ENCODE results near the gene ISG15. TPM values are rescaled to one million over a fixed set of nuclear protein-coding genes. Genes with fewer than 3 reads are reported as not detected.

ISG15 gene
- total and polyA plus RNA-seq, 9 of the 15 experiments (the other 6 are each of a cell fraction or from before 2014, with no cell fraction given), result 0.40 to 58.3 (median 12.2) TPM

DNA sequence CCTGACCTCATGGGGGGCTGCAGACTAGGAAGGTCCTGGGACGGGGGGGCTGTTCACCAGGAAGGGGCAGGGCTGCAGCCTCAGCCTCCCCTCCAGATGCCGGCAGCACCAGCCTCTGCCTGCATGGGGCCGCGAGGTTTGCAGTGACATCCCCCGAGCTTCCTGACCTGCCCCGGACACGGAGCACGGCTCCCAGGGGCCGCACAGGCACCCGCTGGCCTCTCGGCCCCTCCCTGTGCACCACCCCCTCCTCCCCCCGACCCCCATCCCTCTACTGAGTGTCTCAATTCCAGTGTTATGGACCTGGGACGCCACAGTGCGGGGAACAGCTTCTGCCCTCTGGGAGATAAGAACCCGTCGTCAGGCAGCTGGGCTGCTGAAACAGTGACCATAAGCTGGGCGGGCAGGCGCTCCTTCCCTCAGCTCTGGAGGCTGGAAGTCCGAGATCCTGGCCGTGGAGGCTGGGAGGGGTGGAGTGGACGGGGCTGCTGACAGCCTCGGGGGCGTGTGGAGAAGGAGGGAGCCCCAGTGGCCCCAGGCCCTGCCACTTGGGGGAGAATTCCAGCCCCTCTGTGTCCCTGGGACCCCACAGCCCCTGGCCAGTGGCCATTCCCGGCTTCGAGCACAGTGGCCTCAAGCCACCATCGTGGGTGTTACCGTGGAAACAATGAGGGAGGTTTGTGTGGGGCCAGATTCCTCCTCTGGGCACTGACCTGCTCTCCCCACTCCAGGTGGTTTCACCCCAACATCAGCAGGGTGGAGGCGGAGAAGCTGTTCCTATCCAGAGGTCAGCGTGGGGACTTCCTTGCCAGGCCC lies 49.3 kb downstream of the ISG15 start (continued):
- TF ChIP-seq RB1 (IDR thresholded peaks at IDR 0.05; ENCODE audit: low read depth) (peak; percentile 38; the same call in 1 of the 2 replicates), MXI1 (IDR thresholded peaks at IDR 0.05; ENCODE audit: low read depth, low read length) (no peak), CBFA2T2 (conservative IDR thresholded peaks at IDR 0.05) (peak; percentile 14; the same call in 1 of the 2 replicates), ZC3H8 (IDR thresholded peaks at IDR 0.05) (no peak), CHD4 (IDR thresholded peaks at IDR 0.05; ENCODE audit: insufficient read depth, insufficient replicate concordance, low read depth, low read length, poor library complexity, severe bottlenecking) (no peak), SMC3 (conservative IDR thresholded peaks at IDR 0.05; ENCODE audit: insufficient read depth, low read depth, low read length) (0 out of 2 replicates have a peak, but pooled peaks have one; percentile 20), HDAC1 (IDR thresholded peaks at IDR 0.05) (no peak), CTBP1 (IDR thresholded peaks at IDR 0.05; ENCODE audit: borderline replicate concordance) (no peak), TRIM24 (IDR thresholded peaks at IDR 0.05) (0 out of 4 replicates have a peak, but pooled peaks of 1 of the 2 experiments have one; percentile 6), EGR1 (conservative IDR thresholded peaks at IDR 0.05) (no peak), CREM (IDR thresholded peaks at IDR 0.05; ENCODE audit: low read depth) (no peak), RBFOX2 (IDR thresholded peaks at IDR 0.05; ENCODE audit: low read depth, low read length) (0 out of 2 replicates have a peak, but pooled peaks have one; percentile 18), ZNF436 (CRISPR knock-in tag; IDR thresholded peaks at IDR 0.05) (no peak), ZNF282 (CRISPR knock-in tag; IDR thresholded peaks at IDR 0.05) (no peak), SAFB (IDR thresholded peaks at IDR 0.05; ENCODE audit: borderline replicate concordance, low read depth, low read length) (peak; percentile 35; the same call in 1 of the 2 replicates)
- TF ChIP-seq, protein P1, sequence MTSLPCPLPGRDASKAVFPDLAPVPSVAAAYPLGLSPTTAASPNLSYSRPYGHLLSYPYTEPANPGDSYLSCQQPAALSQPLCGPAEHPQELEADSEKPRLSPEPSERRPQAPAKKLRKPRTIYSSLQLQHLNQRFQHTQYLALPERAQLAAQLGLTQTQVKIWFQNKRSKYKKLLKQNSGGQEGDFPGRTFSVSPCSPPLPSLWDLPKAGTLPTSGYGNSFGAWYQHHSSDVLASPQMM (CRISPR knock-in tag; IDR thresholded peaks at IDR 0.05), result no peak
- TF ChIP-seq, protein P2, sequence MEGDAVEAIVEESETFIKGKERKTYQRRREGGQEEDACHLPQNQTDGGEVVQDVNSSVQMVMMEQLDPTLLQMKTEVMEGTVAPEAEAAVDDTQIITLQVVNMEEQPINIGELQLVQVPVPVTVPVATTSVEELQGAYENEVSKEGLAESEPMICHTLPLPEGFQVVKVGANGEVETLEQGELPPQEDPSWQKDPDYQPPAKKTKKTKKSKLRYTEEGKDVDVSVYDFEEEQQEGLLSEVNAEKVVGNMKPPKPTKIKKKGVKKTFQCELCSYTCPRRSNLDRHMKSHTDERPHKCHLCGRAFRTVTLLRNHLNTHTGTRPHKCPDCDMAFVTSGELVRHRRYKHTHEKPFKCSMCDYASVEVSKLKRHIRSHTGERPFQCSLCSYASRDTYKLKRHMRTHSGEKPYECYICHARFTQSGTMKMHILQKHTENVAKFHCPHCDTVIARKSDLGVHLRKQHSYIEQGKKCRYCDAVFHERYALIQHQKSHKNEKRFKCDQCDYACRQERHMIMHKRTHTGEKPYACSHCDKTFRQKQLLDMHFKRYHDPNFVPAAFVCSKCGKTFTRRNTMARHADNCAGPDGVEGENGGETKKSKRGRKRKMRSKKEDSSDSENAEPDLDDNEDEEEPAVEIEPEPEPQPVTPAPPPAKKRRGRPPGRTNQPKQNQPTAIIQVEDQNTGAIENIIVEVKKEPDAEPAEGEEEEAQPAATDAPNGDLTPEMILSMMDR (IDR thresholded peaks at IDR 0.05 in 2 of 3, conservative IDR thresholded peaks at IDR 0.05 in 1 of 3; ENCODE audit: insufficient read depth in 2 of 3, low read depth in 1 of 3, low read length in 3 of 3), result peak in 1 of 3 experiments; percentile 15; a peak in 1 of 6 replicates
- TF ChIP-seq, protein P3, sequence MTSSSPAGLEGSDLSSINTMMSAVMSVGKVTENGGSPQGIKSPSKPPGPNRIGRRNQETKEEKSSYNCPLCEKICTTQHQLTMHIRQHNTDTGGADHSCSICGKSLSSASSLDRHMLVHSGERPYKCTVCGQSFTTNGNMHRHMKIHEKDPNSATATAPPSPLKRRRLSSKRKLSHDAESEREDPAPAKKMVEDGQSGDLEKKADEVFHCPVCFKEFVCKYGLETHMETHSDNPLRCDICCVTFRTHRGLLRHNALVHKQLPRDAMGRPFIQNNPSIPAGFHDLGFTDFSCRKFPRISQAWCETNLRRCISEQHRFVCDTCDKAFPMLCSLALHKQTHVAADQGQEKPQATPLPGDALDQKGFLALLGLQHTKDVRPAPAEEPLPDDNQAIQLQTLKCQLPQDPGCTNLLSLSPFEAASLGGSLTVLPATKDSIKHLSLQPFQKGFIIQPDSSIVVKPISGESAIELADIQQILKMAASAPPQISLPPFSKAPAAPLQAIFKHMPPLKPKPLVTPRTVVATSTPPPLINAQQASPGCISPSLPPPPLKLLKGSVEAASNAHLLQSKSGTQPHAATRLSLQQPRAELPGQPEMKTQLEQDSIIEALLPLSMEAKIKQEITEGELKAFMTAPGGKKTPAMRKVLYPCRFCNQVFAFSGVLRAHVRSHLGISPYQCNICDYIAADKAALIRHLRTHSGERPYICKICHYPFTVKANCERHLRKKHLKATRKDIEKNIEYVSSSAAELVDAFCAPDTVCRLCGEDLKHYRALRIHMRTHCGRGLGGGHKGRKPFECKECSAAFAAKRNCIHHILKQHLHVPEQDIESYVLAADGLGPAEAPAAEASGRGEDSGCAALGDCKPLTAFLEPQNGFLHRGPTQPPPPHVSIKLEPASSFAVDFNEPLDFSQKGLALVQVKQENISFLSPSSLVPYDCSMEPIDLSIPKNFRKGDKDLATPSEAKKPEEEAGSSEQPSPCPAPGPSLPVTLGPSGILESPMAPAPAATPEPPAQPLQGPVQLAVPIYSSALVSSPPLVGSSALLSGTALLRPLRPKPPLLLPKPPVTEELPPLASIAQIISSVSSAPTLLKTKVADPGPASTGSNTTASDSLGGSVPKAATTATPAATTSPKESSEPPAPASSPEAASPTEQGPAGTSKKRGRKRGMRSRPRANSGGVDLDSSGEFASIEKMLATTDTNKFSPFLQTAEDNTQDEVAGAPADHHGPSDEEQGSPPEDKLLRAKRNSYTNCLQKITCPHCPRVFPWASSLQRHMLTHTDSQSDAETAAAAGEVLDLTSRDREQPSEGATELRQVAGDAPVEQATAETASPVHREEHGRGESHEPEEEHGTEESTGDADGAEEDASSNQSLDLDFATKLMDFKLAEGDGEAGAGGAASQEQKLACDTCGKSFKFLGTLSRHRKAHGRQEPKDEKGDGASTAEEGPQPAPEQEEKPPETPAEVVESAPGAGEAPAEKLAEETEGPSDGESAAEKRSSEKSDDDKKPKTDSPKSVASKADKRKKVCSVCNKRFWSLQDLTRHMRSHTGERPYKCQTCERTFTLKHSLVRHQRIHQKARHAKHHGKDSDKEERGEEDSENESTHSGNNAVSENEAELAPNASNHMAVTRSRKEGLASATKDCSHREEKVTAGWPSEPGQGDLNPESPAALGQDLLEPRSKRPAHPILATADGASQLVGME (CRISPR knock-in tag; IDR thresholded peaks at IDR 0.05), result 0 out of 2 replicates have a peak, but pooled peaks have one; percentile 9
- TF ChIP-seq, protein P4, sequence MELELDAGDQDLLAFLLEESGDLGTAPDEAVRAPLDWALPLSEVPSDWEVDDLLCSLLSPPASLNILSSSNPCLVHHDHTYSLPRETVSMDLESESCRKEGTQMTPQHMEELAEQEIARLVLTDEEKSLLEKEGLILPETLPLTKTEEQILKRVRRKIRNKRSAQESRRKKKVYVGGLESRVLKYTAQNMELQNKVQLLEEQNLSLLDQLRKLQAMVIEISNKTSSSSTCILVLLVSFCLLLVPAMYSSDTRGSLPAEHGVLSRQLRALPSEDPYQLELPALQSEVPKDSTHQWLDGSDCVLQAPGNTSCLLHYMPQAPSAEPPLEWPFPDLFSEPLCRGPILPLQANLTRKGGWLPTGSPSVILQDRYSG (tag; conservative IDR thresholded peaks at IDR 0.05; ENCODE audit: low read depth), result no peak
